Activated CD8-positive, alpha-beta T cell treated with anti-CD3 and anti-CD28 coated beads for 36 hours (primary cell): ENCODE results near the gene PNKD. TPM values are rescaled to one million over a fixed set of nuclear protein-coding genes. Genes with fewer than 3 reads are reported as not detected.

Source experiments
- ATAC-seq: fragments of 200-7000 bp; cut with Tn5 transposase; one replicate; pipeline ENCODE4 v1.10.0; 2021; ENCODE audit warnings: mild to moderate bottlenecking, moderate library complexity
- CTCF ChIA-PET: fragments of 350-600 bp; sonication (Branson Sonifier 250); formaldehyde crosslinking; loops from one replicate; lab custom pipeline; 2021; ENCODE audit warnings: antibody characterized with exemption; lab: Charles Lee
- POLR2A ChIA-PET: fragments of 350-600 bp; sonication (Branson Sonifier 250); formaldehyde crosslinking; loops from one replicate; lab custom pipeline; 2021; ENCODE audit warnings: antibody characterized with exemption; lab: Charles Lee
- DNase-seq: peaks from one replicate; pipeline ENCODE4 v3.0.0-alpha.2; 2020
- H3K27ac Mint-ChIP-seq: one replicate; pipeline ENCODE4 v1.8.0; 2021; ENCODE audit warnings: mild to moderate bottlenecking, mixed read lengths
- H3K27me3 Mint-ChIP-seq: one replicate; pipeline ENCODE4 v1.8.0; 2021; ENCODE audit warnings: mixed read lengths
- H3K36me3 Mint-ChIP-seq: one replicate; pipeline ENCODE4 v1.8.0; 2021; ENCODE audit warnings: low read depth, mixed read lengths
- H3K4me1 Mint-ChIP-seq: one replicate; pipeline ENCODE4 v1.8.0; 2021; ENCODE audit warnings: low read depth, mixed read lengths
- H3K4me3 Mint-ChIP-seq: one replicate; pipeline ENCODE4 v1.8.0; 2021; ENCODE audit warnings: mild to moderate bottlenecking, moderate library complexity, mixed read lengths
- H3K9me3 Mint-ChIP-seq: one replicate; pipeline ENCODE4 v1.8.0; 2021; ENCODE audit warnings: mixed read lengths
- intact Hi-C: fragments of 100-400 bp; cut with micrococcal nuclease; formaldehyde crosslinking; loops from one replicate; pipeline ENCODE4 v1.10.0; 2022
- total RNA-seq, 2 experiments: library from RNA; stranded (reverse); gene quantifications; one replicate each; pipeline ENCODE4 v1.2.3, GENCODE V29; 2021
- TF ChIP-seq, protein P1 (sequence below): fragments of 200-600 bp; IDR thresholded peaks from one replicate; pipeline ENCODE4 v1.8.0; 2022; ENCODE audit warnings: antibody characterized with exemption, mild to moderate bottlenecking

PNKD gene
- total RNA-seq, 2 experiments from 2014 or later, result 19.8 to 24.4 TPM

DNA sequence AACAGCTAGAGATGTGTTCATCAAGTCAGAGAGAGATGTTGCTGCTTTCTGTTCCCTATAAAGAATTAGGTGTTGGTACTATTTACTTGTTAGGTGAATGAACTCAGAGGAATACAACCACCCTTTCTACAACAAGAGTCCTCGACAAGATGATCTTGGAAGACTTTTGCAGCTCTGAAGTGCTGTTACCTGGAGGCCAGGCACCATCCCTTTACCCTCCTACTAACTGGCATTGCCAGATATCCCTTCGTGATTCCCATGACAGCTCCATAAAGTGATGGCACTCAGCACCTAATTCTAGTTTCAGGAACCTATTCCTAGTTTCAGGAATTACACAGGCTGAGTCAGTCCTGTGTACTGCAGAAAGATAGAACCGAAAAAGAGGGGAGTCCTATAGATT, 43.4 kb upstream of the PNKD start:
- peaks cover 85% of the 10 kb centered on the region for H3K4me1 Mint-ChIP-seq
- TF ChIP-seq, protein P1, sequence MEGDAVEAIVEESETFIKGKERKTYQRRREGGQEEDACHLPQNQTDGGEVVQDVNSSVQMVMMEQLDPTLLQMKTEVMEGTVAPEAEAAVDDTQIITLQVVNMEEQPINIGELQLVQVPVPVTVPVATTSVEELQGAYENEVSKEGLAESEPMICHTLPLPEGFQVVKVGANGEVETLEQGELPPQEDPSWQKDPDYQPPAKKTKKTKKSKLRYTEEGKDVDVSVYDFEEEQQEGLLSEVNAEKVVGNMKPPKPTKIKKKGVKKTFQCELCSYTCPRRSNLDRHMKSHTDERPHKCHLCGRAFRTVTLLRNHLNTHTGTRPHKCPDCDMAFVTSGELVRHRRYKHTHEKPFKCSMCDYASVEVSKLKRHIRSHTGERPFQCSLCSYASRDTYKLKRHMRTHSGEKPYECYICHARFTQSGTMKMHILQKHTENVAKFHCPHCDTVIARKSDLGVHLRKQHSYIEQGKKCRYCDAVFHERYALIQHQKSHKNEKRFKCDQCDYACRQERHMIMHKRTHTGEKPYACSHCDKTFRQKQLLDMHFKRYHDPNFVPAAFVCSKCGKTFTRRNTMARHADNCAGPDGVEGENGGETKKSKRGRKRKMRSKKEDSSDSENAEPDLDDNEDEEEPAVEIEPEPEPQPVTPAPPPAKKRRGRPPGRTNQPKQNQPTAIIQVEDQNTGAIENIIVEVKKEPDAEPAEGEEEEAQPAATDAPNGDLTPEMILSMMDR, result no peak
- intact Hi-C loops, result loop anchor here (5.0 kb wide), 1 partner anchor 40 kb away; no protein-coding TSS in a partner anchor
- DNase-seq, result no peak
- H3K9me3 Mint-ChIP-seq, result no peaks in the 10 kb centered on the region
- no peak for ATAC-seq
- H3K36me3 Mint-ChIP-seq, result peaks cover 88% of the 10 kb centered on the region
- CTCF ChIA-PET, result interaction anchor here (0.8 to 1.9 kb wide), 4 partner anchors 15 to 45 kb away, joined by 3 to 6 read pairs (median 4); partner anchors contain the start of genes AAMP and PNKD
- POLR2A ChIA-PET, result interaction anchor here (0.5 to 2.3 kb wide), 7 partner anchors 8 to 29 kb away, joined by 3 to 13 read pairs (median 4); no protein-coding TSS in a partner anchor
- peak overlapping the region; percentile 80 for H3K27ac Mint-ChIP-seq
- H3K4me3 Mint-ChIP-seq, result no peak overlapping the region
- no peaks in the 10 kb centered on the region for H3K27me3 Mint-ChIP-seq

DNA sequence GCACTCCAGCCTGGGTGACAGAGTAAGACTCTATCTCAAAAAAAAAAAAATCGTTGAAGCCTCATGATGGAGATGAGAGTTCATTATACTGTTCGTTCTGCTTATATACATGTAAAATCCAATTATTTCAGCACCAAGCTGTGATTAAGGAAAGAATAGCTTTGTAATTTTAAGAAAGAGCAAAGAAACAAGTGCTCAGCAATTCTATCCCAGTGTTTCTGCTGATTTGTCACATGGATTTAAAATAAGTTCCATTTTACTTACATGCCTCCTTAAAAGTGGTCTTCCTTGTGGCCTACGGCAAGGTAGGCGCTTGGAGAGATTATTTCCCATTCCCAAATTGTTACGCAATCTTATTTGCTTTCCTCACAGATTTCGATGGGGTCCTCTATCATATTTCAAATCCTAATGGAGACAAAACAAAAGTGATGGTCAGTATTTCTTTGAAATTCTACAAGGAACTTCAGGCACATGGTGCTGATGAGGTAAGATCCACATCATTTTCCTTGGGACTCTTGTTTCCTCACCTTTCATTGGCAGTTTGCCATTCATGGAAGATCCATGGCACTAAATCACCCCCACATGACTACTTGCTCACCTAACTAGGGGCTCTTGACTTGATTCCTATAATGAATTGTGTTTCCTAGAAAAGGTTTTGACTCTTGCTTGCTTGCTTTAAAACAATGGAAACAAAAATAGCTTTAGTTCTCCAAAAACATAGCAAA, 41.8 kb upstream of the PNKD start:
- TF ChIP-seq, protein P1, result no peak
- intact Hi-C loops, result loop anchor here (1.0 to 5.0 kb wide), 2 partner anchors 9 to 41 kb away; no protein-coding TSS in a partner anchor
- Mint-ChIP-seq H3K4me1 (peaks cover 74% of the 10 kb centered on the region), H3K9me3 (no peaks in the 10 kb centered on the region), H3K36me3 (peaks cover 86% of the 10 kb centered on the region), H3K27ac (peak overlapping the region; percentile 92), H3K27me3 (no peaks in the 10 kb centered on the region), H3K4me3 (peak overlapping the region; percentile 31)
- ATAC-seq (no peak), DNase-seq (no peak)
- POLR2A ChIA-PET, result interaction anchor here (1.0 to 8.5 kb wide), 7 partner anchors 9 to 42 kb away, joined by 3 to 75 read pairs (median 5); partner anchors contain the start of genes AAMP, ARPC2 and PNKD
- CTCF ChIA-PET, result interaction anchor here (0.8 to 4.8 kb wide), 7 partner anchors 8 to 46 kb away, joined by 3 to 50 read pairs (median 4); no protein-coding TSS in a partner anchor

DNA sequence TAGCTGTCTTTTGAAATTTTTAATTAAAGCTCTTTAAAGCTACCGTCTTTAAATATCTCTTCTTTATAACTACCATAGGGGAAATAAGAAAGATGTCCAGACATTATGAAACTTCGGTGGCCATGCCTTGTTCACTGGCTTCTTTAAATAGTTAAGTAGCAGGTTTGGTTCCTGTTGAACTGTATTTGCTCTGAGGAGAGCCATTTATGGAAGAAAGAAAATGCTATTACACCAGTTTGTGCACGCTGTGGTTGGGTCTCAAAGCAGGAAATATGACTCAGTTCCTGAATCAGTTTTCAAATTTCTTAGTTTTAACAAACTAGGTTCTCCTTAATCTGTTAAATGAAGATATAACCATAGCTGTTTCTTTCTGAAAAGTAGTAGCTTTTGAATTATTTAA, 41.1 kb upstream of the PNKD start:
- H3K4me3 Mint-ChIP-seq, result peak overlapping the region; percentile 31
- ATAC-seq, result peak; percentile 77
- H3K9me3 Mint-ChIP-seq, result no peaks in the 10 kb centered on the region
- no peaks in the 10 kb centered on the region for H3K27me3 Mint-ChIP-seq
- intact Hi-C loops, result loop anchor here (1.0 to 5.0 kb wide), 2 partner anchors 10 to 42 kb away; no protein-coding TSS in a partner anchor
- DNase-seq, result peak; percentile 68
- ChIA-PET POLR2A (interaction anchor here (0.7 to 8.5 kb wide), 8 partner anchors 10 to 41 kb away, joined by 3 to 75 read pairs (median 4); partner anchors contain the start of genes AAMP, ARPC2 and PNKD), CTCF (interaction anchor here (0.8 to 4.8 kb wide), 8 partner anchors 9 to 62 kb away, joined by 3 to 50 read pairs (median 4); partner anchors contain the start of gene CXCR1)
- peaks cover 85% of the 10 kb centered on the region for H3K36me3 Mint-ChIP-seq
- TF ChIP-seq, protein P1, result no peak
- peak overlapping the region; percentile 92 for H3K27ac Mint-ChIP-seq
- H3K4me1 Mint-ChIP-seq, result peaks cover 71% of the 10 kb centered on the region

DNA sequence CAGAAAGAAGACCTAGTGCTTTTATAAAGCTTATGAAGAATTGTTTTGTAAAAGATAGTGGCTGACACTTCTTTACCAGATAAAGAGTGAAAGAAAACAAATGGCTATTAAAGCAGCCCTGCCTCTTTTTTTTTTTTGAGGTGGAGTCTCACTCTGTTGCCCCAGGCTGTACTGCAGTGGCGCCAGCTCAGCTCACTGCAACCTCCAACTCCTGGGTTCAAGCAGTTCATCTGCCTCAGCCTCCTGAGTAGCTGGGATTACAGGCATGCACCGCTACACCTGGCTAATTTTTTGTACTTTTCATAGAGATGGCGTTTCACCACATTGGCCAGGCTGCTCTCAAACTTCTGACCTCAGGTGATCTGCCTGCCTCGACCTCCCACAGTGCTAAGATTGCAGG, 40.5 kb upstream of the PNKD start:
- TF ChIP-seq, protein P1, result no peak
- CTCF ChIA-PET, result interaction anchor here (1.0 to 4.8 kb wide), 6 partner anchors 9 to 63 kb away, joined by 3 to 50 read pairs (median 5); partner anchors contain the start of gene CXCR1
- H3K9me3 Mint-ChIP-seq, result no peaks in the 10 kb centered on the region
- H3K4me3 Mint-ChIP-seq, result peak overlapping the region; percentile 30
- peak; percentile 32 for ATAC-seq
- POLR2A ChIA-PET, result interaction anchor here (0.7 to 8.5 kb wide), 8 partner anchors 10 to 37 kb away, joined by 3 to 75 read pairs (median 5); partner anchors contain the start of gene ARPC2
- peaks cover 84% of the 10 kb centered on the region for H3K36me3 Mint-ChIP-seq
- intact Hi-C loops, result loop anchor here (1.0 to 5.0 kb wide), 2 partner anchors 11 to 43 kb away; no protein-coding TSS in a partner anchor
- H3K27me3 Mint-ChIP-seq, result no peaks in the 10 kb centered on the region
- H3K4me1 Mint-ChIP-seq, result peaks cover 70% of the 10 kb centered on the region
- peak overlapping the region; percentile 81 for H3K27ac Mint-ChIP-seq
- DNase-seq, result peak; percentile 48
